ENCODE results near the gene HOATZ.

GRCh38 chr11:111469200-111469599, 45.4 kb upstream of the HOATZ start:
- no peak for TF ChIP-seq CTCF (IDR thresholded peaks at IDR 0.05)
- TF ChIP-seq POLR2A (IDR thresholded peaks at IDR 0.05), result no peak
- TF ChIP-seq POLR2AphosphoS5 (IDR thresholded peaks at IDR 0.05), result no peak
- TF ChIP-seq EP300 (IDR thresholded peaks at IDR 0.05; ENCODE audit: low read depth), result no peak

Measured in transverse colon (tissue), 4 donors.